SHP77 treated with DMSO at 0.1 percent for 48 hours (cell line): Measurements from ENCODE around the gene RBP3.

Experiments used
- DNase-seq: peaks from one replicate; lab custom pipeline; 2025; lab: John Stamatoyannopoulos, UW

Gene RBP3

DNA sequence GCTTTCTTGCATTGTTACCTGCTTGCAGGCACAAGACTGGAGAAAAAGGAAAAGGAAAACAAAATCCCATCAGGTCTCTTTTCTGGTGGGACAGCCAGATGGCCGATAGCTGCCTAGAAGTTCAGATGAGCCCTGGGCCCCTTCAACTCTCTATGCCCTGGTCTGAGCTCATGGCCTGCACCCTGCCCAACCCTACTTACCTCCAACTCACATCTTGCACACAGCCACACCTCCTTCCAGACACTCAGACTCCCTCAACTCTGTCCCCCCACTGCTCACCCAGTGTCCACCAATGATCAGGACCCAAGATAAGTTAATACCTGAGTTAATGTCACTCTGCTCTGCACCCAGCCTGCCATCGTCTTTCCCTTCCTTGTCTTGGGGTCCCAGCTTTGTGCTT is 10.9 kb downstream of the RBP3 start:
- DNase-seq, result no peak

DNA sequence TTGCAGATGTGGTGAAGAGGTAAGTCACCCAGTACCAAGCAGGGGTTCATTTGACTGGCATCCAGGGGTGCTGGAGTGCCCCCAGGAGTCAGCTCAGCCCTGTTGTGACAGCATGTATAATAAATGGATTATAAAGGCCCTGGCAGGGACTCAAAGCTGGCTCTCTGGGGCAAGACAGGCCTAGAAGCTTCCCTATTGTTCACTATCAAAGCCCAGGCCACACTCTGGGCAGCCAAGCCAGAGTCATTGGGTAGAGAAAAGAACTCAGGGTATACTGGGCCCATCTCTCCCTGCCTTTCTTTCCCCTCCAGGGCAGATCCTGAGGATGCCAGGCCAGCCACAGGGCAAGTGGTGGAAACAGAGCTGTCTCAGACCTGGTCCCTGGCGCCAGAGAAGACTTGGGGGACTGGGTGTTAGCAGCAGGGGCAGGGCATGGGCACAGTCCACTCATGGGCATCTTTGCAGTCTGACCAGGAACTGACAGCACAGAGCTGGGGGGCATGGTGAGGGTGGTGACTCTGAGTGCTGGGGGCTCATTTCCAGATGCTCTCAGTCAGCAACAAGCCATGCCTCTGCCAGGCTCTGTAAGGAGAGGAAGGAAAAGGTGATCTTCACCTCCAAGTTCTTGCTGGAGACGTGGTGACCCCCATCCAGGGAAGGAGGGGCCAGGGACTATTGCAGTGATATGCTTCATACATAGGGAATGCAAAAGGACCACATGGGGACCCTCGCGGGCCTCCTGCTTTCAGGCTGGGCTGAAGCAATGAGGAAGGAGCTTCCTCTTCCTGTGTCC is 11.7 kb downstream of the RBP3 start:
- DNase-seq, result no peak

DNA sequence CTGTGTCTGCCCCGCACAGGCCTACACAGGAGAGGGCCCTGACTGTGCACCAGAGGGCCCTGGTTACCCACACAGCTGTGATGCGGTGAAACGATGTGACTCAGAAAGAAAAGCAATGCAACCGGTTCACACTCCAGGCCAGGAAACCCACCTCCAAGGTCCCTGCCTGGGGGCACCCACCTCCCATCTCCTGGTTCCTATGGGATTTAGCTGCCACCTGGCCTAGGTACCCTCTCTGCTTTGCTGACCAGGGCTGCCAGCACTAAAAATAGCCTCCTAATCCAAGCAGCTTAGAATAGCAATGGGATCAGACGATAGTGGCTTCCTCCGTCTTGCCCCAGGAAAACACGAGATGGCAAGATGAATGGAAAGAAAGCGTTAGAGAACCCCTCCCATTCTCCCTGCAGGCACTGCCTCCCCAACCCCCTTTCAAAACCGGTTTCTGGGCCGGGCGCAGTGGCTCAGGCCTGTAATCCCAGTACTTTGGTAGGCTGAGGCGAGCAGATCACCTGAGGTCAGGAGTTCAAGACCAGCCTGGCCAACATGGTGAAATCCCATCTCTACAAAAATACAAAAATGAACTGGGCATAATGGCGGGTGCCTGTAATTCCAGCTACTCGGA is 12.4 kb downstream of the RBP3 start:
- DNase-seq, result no peak

DNA sequence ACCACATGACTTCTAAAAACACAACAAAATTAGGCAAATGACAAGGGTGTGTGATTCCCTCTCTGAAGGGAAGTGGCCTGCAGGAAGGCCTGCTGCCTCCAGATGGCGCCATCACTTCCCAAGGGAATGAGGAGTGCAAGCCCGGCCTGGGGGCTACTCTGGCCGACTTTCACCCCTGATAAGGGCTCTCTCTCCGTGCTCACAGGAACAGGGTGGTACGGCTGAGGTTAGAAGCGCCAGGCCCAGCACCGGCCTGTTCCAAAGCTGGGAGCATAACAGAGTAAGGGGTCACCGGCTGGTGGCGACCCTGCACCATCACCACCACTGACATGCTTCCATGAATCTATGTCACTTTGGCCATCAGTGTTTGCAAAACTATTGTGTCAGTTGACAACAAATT is 13.1 kb downstream of the RBP3 start:
- no peak for DNase-seq

DNA sequence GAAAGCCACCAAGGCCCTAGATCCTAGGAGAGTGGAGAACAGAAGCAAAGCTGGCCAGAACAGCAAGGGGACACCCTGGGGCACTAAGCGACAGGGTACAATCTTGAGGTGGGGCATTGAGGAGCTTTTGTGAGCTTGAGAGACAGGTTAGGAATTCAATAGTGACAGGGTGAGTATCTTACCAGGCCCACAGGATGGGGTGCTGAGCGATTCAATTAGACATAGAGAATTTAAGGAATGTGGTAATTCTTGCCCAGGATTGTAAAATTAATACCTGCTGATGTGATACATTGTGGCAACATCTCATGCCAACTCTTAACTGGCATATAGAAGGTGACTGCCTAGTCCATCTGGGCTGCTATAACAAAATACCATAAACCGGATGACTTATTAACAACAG is 14.0 kb downstream of the RBP3 start:
- no peak for DNase-seq

DNA sequence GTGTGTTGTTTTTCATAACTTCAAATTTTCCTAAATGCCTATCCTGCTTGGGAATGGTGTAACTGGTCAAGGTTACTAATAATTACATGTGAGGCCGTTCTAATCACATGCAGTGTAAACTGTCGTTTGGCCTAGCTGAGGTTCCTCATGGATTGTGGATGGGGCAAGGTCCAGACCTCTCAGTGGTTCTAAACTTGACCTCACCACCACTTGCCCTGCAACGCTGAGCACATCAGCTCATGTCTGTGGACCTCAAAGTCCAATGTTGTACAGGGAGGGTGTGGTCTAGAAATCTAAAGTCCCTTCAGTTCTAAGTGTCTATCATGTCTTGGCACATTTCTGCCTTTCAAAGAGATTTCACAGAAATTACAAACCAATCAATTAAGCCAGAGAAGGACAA is 15.6 kb downstream of the RBP3 start:
- DNase-seq, result no peak

DNA sequence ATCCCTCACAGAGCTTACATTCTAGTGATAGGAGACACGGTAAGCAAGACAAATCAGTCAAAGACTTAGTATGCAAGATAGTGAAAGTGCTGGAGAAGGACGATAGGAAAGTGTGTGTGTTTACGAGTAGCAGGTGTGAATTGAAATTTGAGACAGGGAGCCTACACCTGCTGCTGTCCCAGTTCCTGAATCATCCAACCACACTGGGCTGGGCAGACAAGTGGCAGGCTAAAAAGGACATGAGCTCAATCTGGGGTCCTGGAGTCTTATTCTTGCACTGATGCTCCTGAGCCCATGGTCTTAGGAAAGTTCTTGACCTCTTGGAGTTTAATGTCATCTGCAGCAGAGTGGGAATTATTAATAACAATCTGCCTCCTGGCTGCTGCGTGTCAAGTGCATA is 16.2 kb downstream of the RBP3 start:
- DNase-seq, result no peak

DNA sequence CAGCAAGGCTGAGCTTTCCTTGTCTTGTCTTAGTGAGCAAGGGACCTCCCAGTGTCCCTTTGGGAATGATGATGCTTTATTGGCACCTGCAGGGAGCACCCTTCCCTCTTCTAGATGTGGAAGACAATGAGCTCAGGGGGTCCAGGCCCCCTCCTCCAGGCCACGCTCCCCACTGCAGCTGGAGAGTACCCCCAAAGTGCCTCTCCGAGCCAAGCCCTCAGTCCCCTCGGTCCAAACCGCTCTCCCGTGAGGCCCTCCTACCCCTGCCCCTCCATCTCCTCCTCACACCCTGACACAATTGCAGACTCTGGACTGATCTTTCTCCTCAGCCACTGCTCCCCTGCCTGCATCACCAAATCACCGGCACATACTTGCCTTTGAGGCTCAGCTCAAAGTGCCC is 16.7 kb downstream of the RBP3 start:
- DNase-seq, result no peak

DNA sequence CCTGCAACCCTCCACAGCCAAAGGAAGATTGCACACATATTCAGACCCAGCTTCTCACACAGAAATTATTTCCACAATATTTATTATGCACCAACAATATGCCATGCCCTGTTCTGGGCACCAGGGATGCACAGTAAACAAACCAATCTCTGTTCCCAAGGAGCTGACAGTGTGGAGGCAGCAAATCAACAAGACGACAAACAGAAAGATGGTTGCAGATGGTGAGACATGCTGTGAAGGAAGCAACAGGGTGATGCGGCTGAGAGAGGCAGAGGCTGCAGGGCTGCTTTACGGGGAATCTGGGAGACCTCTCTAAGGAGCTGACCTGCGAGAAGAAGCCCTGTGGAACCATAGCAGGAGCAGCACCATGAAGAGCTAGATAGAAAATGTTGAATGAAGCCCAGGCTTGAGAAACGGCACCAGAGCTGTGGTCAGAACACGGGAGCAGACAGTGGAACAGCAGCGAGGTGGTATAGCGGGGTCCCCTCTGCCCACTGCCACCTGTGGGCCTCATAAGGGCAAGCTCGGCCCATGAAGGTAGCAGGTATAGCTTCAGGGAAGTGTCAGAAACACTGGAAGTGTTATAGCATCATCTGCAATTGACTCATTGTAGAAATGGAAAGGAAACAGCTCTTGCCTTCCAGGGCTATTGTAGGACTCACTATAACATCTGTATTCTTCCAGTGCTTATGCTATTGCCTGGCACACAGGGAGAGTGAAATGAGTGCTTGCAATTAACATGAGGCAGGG is 17.4 kb downstream of the RBP3 start:
- no peak for DNase-seq

DNA sequence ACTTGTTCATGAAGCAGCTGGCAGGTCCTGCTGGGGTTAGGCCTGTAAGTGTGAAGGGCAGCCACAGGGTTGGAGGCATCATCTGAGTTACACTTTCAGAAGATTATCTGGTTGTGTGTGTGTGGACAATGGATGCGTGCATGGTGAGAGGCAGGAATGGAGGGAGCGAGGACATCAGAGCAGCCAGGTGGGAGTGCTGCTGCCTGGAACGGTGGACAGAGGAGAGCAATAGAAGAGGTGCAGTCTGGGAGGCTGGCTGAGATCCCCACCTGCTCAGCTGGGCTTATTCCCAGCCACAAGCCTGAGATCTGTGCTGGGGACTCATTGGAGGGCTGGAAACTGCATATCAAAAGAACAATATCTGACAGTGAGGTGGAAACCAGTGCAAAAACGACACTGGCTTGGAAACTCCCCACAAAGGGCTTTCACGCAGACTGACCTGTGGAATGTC is 18.0 kb downstream of the RBP3 start:
- no peak for DNase-seq

DNA sequence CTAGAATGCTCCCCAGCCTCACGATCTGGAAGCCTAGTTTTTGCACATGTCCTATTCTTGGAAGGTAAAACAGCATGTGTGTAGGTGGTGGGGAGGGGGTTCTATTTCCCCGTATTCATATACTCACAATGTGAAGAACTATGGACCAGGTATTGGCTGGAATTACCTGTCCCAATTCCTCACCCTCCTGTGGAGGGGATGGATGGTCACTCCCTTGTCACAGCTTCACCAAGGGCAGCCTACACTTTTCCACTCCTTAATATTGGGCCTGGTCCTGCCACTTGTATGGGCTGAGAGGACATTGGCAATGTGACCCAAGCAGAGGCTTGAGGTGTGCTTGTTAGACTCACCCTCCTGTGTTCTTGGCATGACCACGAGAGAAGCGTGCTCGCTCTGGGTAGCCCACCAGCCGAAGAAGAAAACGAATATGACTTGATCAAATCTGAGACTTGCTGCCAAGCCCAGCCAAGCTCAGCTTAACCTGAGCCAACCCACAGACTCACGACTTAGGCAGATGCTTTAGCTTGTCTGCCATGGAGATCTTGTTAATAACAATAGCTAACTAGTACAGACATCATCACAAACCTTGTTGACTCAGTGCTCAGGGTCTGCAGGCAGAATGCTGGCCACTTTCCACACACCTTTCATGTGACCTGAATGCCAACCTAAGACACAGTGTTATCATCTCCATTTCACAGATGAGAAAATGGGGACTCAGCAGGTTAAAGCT is 18.7 kb downstream of the RBP3 start:
- DNase-seq, result no peak

DNA sequence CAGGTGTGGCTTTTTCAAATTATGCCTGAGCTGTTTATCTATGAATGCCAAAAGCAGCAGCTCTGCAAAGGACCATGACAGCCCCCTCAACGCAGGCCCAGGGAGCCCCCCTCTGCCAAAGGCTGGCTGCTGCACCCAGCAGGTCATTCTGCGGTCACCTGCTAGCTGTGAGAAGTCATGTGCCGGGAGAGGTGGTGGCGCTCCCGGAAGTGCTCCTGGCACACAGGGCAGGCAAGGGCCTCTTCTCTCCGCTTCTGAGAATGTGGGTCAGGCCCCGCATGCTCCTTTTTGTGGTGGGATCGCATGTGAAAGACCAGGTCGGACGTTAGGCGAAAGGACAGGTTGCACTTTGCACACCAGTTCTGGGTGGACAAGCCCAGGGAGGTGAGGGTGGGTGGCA is 19.5 kb downstream of the RBP3 start:
- DNase-seq, result no peak

DNA sequence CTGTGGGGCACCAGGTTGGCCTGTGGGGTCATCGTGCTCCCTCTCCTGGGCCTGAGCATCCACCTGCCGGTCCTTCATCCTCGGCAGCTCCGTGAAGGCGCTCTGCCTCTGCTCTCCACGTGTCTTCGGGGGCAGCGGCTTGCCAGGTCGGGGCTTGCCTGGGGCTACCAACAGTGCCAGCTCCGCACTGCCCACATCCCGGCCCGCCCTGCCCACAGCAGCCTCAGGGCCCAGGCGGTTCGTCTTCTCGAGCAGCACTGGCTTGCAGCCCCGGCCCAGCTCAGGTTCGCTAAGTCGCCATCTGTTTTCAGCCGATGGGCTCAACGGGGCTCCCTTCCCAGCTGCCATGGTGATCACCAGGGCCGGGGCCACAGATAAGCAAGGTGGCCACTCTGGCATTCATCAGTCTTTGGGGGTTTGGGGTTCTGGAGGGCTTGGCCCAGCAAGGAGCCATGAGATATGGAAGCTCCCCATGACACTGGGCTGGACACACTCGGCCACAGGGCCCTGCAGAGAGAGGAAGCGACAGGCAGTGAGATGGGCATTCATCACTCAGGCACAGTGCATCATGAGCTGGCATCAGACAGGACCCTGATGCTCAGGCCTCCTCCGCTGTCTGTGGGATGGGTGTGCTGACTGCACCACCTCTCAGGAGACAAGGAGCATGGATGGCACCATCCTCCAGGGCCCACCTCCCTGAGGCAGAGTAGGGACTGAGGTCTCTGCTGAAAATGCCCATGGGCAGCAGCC is 20.4 kb downstream of the RBP3 start:
- no peak for DNase-seq

DNA sequence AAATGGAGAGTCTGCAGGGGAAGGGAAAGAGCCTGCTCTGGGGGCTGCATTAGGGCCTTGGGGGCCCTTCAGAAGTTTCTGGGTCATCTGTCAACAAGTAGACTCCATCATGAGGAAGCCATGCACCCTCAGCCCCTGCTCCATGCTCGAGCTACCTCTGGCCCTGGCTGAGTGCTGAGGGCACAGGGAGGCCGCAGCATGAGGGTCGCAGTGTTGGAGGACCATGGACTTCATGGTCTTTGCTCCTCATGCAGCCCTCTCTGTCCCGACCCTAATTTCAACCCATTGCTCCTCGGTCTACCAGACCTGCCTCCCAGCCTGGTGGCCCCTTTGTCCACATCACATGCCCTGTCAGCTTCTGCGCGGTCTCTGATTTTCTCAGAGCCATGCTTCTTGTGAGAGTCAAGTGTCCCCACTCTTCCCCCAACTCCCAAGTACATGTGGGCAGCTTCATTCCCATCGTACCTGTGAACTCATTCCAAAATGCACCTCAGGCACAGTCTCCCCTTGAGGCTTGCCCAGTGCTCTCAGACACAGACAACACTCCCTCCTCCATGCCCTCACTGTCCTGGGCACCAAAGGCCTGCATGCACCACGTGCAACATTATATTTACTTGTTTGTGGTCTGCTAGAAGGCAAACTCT is 21.2 kb downstream of the RBP3 start:
- DNase-seq, result no peak

DNA sequence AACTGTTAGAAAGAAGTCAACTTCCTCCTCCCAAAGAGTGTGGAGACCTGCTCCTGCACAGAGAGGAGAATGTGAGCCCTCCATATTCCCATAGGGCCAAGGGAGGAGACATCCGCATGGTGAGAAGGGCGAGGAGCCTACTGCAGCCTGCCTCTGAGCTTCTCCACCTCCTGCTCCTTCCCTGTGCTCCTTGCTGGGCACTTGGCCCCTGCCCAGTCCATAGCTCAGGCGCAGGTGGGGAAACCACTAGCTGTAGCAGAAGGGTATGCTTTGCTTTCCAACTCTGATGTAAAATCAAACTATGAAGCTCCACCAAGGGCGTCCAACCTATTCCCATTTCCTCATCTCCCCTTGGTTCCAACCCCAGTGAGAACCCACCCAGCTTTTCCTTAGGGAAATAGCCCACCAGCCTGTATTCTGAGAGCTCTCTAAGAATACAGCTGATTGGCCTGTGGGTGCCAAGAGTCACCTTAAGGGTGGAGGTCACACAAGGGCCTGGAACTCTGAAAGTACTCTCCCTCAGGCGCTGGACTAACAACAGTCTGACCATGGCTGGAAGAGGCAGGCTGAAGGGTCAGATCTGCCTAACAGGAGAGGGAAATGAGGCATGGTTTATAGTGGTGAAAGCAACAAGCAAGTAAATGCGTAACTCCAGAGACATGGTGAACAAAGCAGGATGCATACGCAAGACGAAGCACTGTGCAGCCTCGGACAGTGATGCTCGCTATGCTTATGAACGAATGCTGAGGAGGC is 22.0 kb downstream of the RBP3 start:
- no peak for DNase-seq

DNA sequence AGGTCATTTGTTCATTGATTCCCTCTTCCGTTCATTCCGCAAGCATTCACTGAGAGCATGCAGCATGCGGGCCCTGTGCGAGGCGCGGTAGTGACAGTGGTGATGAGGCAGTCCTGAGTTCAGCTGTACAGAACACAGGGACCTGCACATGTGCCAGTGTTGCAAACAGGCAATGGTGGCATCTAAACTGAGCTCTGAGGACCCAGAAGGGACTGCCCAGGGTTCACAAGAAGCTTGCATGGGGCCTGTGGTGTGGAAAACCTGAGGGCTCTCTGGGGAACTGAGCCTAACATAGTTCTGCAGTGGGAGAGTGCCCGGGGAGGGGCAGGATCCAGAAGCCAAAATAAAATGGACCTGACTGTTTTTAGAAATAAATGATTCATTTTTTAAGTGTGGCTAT is 22.7 kb downstream of the RBP3 start:
- no peak for DNase-seq

DNA sequence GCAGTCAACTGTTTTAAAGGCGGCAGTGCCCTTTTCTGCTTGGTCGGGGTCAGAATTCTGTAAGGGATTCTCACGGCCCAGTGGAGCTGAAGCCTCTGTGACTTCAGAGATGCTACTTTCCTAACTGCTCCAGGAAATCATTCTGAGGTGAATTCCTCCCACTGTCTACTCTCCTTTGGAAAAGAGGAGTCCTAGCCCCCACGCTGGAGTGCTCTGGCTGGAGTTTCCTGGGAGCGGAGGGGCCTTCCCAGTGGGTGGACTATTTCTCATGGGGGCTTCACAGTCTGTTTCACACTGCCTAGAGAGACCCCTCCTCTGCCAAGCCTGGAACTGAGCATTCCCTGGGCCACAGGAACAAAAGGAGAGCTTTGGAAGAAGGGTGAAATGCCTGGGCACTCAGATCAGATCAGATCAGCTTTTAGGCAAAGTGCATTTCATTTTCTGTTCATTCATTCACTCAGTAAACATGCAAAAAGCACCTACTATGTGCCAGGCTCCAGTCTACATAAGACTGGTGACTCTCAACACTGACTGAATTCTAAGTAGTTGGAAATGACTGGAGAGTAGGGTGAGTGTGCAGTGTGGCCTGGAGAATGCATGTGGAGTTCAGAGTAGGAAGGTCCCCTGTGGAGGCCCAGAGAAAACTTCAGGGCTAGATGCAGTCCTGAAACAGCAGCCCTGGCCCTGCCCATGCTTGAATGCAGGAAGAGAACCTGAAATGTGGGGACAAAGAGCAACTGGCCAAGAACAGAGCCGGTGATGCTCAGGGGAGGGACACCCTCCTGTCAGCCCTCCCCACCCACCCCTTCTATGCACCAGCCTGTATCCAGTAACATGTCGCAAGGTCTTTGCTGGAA is 23.7 kb downstream of the RBP3 start:
- DNase-seq, result no peak

DNA sequence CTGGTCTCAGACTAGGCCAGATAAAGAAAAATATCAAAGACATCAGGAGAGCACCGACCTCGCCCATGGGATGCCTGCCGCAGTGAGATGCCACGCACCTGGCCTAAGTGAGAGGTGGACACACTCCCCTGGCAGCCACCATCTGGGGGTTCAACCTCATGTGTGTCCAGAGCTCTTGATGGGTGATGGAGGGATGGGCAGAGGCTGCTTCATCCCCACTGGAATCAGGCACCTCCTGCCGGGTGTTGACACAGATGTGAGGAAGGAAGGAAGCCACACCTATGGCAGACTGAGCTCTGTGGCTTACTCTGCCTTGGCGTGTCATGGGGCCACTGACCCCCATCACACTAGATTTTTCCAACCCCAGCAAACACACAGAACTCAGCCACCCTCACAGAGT is 24.6 kb downstream of the RBP3 start:
- DNase-seq, result no peak
